Measurements from ENCODE around the gene CARMIL1.

The CARMIL1 gene

GRCh38 chr6:25477006-25477590, 197.9 kb downstream of the CARMIL1 start:
- no peaks in the 10 kb centered on the region for H3K27me3 ChIP-seq
- no peaks in the 10 kb centered on the region for H3K9me3 ChIP-seq
- H3K4me3 ChIP-seq (ENCODE audit: low read depth in 1 of 2, low read length in 1 of 2): no peak overlapping the region
- no peak for TF ChIP-seq CTCF (IDR thresholded peaks at IDR 0.05)
- H3K27ac ChIP-seq: no peak overlapping the region
- H3K4me1 ChIP-seq (ENCODE audit: control insufficient read depth in 1 of 2, insufficient read depth in 1 of 2, low read depth in 1 of 2, low read length in 1 of 2): no peaks in the 10 kb centered on the region
- no peaks in the 10 kb centered on the region for H3K36me3 ChIP-seq

DNA sequence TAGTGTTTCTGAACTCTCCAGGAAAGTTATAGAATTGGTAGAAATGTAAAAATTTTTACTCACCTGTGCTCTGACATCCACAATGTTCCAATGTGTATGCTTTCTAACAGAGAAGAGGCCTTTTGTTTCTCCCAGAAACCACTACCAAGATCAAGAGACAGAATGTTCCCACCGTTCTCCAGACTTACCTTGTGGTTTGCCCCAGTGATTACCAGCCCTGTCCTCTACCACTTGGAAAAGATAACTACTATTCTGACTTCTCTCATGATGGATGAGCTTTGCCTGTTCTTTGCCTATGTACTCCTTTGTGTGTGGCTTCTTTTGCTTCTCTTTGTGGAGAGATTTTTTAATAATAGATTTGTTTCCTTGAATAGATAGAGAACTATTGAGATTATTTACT, 199.8 kb downstream of the CARMIL1 start:
- Histone ChIP-seq H3K36me3 (no peaks in the 10 kb centered on the region), H3K27ac (no peak overlapping the region), H3K9me3 (no peaks in the 10 kb centered on the region), H3K4me3 (ENCODE audit: low read depth in 1 of 2, low read length in 1 of 2) (no peak overlapping the region), H3K27me3 (no peaks in the 10 kb centered on the region), H3K4me1 (ENCODE audit: control insufficient read depth in 1 of 2, insufficient read depth in 1 of 2, low read depth in 1 of 2, low read length in 1 of 2) (no peaks in the 10 kb centered on the region)
- TF ChIP-seq CTCF (IDR thresholded peaks at IDR 0.05): no peak

DNA sequence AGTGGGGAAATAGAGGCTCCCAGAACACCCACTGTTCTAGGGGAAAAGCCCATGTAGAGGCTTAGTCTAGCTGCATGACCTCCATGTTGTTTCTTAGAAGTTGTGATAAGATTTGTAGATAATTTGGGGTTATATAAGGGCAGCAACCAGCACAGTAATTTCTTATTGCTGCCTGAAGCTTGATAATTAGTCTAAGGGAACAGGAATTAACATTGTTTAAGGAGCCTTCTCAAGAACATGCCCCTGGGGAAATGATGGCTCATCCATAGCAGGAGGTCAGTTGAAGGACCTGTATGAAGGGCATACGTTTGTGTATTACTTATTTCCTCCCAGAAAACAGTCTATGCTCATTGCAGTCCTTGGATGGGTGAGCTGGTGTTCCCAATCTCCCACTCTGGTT, 202.1 kb downstream of the CARMIL1 start:
- Histone ChIP-seq H3K4me3 (ENCODE audit: low read depth in 1 of 2, low read length in 1 of 2) (no peak overlapping the region), H3K9me3 (no peaks in the 10 kb centered on the region), H3K27ac (no peak overlapping the region), H3K36me3 (no peaks in the 10 kb centered on the region), H3K4me1 (ENCODE audit: control insufficient read depth in 1 of 2, insufficient read depth in 1 of 2, low read depth in 1 of 2, low read length in 1 of 2) (no peaks in the 10 kb centered on the region), H3K27me3 (no peaks in the 10 kb centered on the region)
- no peak for TF ChIP-seq CTCF (IDR thresholded peaks at IDR 0.05)

DNA sequence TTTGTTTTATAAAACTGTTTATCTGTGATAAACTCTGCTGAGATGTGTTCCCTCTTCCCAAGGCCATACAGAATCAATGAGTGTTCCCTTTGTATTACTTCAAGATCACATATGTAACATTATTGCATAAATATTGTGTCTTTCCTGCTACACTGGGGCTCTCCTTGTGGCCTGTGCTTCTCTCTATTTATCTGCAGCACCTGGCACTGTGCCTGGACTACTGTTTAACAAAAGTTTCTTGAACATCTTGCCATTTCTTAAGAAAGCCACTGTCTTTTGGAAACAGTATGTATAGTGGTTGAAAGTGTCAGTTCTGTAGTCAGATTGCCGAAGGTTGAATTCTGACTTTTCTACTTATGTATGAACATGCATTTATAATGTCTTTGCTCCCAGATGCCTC, 203.8 kb downstream of the CARMIL1 start:
- H3K4me1 ChIP-seq (ENCODE audit: control insufficient read depth in 1 of 2, insufficient read depth in 1 of 2, low read depth in 1 of 2, low read length in 1 of 2): no peaks in the 10 kb centered on the region
- H3K9me3 ChIP-seq: no peaks in the 10 kb centered on the region
- H3K4me3 ChIP-seq (ENCODE audit: low read depth in 1 of 2, low read length in 1 of 2): no peak overlapping the region
- no peak for TF ChIP-seq CTCF (IDR thresholded peaks at IDR 0.05)
- no peaks in the 10 kb centered on the region for H3K27me3 ChIP-seq
- no peaks in the 10 kb centered on the region for H3K36me3 ChIP-seq
- H3K27ac ChIP-seq: no peak overlapping the region

DNA sequence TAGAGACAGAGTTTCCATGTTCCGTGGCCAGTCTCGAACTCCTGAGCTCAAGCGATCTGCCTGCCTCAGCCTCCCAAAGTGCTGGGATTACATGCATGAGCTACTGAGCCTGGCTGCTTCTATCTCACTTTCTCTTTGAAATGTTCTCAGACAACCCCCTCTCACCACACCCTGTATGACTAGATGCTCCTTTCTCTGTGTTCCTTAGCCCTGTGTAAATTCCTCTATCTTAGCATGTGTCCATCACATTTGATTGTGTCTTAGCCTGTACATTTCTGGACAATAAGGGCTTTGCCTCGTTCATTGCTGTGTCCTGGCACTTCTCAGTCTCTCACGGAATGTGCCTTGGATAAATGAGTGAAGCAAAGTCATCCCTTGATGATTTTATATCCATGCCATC, 204.8 kb downstream of the CARMIL1 start:
- no peak overlapping the region for H3K27ac ChIP-seq
- H3K4me3 ChIP-seq (ENCODE audit: low read depth in 1 of 2, low read length in 1 of 2): no peak overlapping the region
- H3K27me3 ChIP-seq: no peaks in the 10 kb centered on the region
- no peaks in the 10 kb centered on the region for H3K9me3 ChIP-seq
- no peaks in the 10 kb centered on the region for H3K4me1 ChIP-seq (ENCODE audit: control insufficient read depth in 1 of 2, insufficient read depth in 1 of 2, low read depth in 1 of 2, low read length in 1 of 2)
- no peaks in the 10 kb centered on the region for H3K36me3 ChIP-seq
- no peak for TF ChIP-seq CTCF (IDR thresholded peaks at IDR 0.05)

DNA sequence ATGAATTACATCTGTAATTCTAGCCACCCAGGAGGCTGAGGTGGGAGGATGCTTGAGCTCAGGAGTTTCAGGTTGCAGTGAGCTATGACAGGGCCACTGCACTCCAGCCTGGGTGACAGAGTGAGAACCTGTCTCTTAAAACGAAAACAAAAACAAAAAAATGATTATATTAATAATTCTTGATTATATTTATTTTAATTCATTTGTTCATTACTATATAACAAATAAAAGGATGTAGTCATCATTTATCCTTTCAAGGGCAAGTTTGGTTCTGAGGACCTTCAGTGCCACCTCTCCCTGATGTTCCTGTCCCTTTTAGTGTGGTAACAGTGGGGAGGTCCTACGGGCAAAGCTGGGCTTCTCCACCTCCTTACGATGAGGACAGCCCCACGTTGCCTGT, 205.7 kb downstream of the CARMIL1 start:
- H3K27me3 ChIP-seq: no peaks in the 10 kb centered on the region
- H3K4me1 ChIP-seq (ENCODE audit: control insufficient read depth in 1 of 2, insufficient read depth in 1 of 2, low read depth in 1 of 2, low read length in 1 of 2): no peaks in the 10 kb centered on the region
- no peak overlapping the region for H3K4me3 ChIP-seq (ENCODE audit: low read depth in 1 of 2, low read length in 1 of 2)
- TF ChIP-seq CTCF (IDR thresholded peaks at IDR 0.05): no peak
- H3K9me3 ChIP-seq: no peaks in the 10 kb centered on the region
- H3K27ac ChIP-seq: no peak overlapping the region
- H3K36me3 ChIP-seq: no peaks in the 10 kb centered on the region

Data from neutrophil (primary cell).